OCI-LY7 (cell line): Measurements from ENCODE around the gene EXOC4. TPM values are rescaled to one million over a fixed set of nuclear protein-coding genes. Genes with fewer than 3 reads are reported as not detected.

Experiments
- BruUV-seq: library from RNA; stranded (reverse); fragments of 400-500 nt; replicated peaks from 2 replicates; lab custom pipeline; 2021; lab: Mats Ljungman, UMichigan
- CTCF ChIA-PET: fragments of 300-600 bp; sonication (Branson Sonifier 250); formaldehyde crosslinking; loops from one replicate; lab custom pipeline; 2022; ENCODE audit warnings: antibody characterized with exemption; ENCODE audit not compliant: unreplicated experiment; lab: Charles Lee
- POLR2A ChIA-PET: fragments of 300-600 bp; sonication (Branson Sonifier 250); formaldehyde crosslinking; loops from one replicate; lab custom pipeline; 2022; ENCODE audit warnings: antibody characterized with exemption; lab: Charles Lee
- DNase-seq: peaks from one replicate; pipeline ENCODE4 v3.0.0-alpha.2; 2015; ENCODE audit warnings: low spot score
- H2AFZ ChIP-seq: fragments of 200-600 bp; sonication (generic), shearing (Covaris generic); 2 replicates; pipeline ENCODE4 v1.6.1; 2014; ENCODE audit warnings: mild to moderate bottlenecking, antibody characterized with exemption, low read length, moderate library complexity
- H3K27ac ChIP-seq: fragments of 200-600 bp; sonication (generic); 2 replicates; pipeline ENCODE4 v1.5.1; 2014; ENCODE audit warnings: mixed run types, low read depth, mild to moderate bottlenecking, moderate library complexity, low read length, inconsistent platforms; ENCODE audit not compliant: poor library complexity, severe bottlenecking
- H3K36me3 ChIP-seq: fragments of 200-600 bp; sonication (generic); 2 replicates; pipeline ENCODE4 v1.6.1; 2014; ENCODE audit warnings: mild to moderate bottlenecking, antibody characterized with exemption, low read length, moderate library complexity, mixed read lengths; ENCODE audit not compliant: insufficient read depth
- H3K4me1 ChIP-seq: fragments of 200-600 bp; sonication (generic); 2 replicates; pipeline ENCODE4 v1.5.1; 2014; ENCODE audit warnings: mild to moderate bottlenecking, low read length; ENCODE audit not compliant: insufficient read depth, poor library complexity, severe bottlenecking
- H3K4me2 ChIP-seq: fragments of 200-600 bp; sonication (generic); 2 replicates; pipeline ENCODE4 v1.6.1; 2014; ENCODE audit warnings: mild to moderate bottlenecking, low read length
- H3K4me3 ChIP-seq: fragments of 200-600 bp; sonication (generic); 2 replicates; pipeline ENCODE4 v1.5.1; 2014; ENCODE audit warnings: mild to moderate bottlenecking, low read depth, low read length; ENCODE audit not compliant: poor library complexity, severe bottlenecking
- H3K79me2 ChIP-seq: fragments of 200-600 bp; sonication (generic); 2 replicates; pipeline ENCODE4 v1.6.1; 2016; ENCODE audit warnings: low read depth, mild to moderate bottlenecking, low read length, moderate library complexity, mixed read lengths; ENCODE audit not compliant: insufficient read depth
- H3K9me2 ChIP-seq: fragments of 200-600 bp; sonication (generic); 2 replicates; pipeline ENCODE4 v1.6.1; 2016; ENCODE audit warnings: mild to moderate bottlenecking, low read length, mixed read lengths; ENCODE audit not compliant: insufficient read depth
- H3K9me3 ChIP-seq: fragments of 200-600 bp; sonication (generic); 2 replicates; pipeline ENCODE4 v1.6.1; 2014; ENCODE audit warnings: mild to moderate bottlenecking, mixed run types, low read length, mixed read lengths
- H4K20me1 ChIP-seq: fragments of 200-600 bp; sonication (generic); 2 replicates; pipeline ENCODE4 v1.6.1; 2014; ENCODE audit warnings: mild to moderate bottlenecking, antibody characterized with exemption, low read length, moderate library complexity, mixed read lengths; ENCODE audit not compliant: insufficient read depth
- CTCF ChIP-seq: fragments of 200-600 bp; sonication (generic); conservative IDR thresholded peaks from 2 replicates; pipeline ENCODE4 v1.5.1; 2014; ENCODE audit warnings: mild to moderate bottlenecking, antibody characterized with exemption, low read length, moderate library complexity, mixed read lengths
- EZH2phosphoT487 ChIP-seq: fragments of 200-600 bp; sonication (generic); IDR thresholded peaks from 2 replicates; pipeline ENCODE4 v1.6.1; 2018; ENCODE audit warnings: low read depth, borderline replicate concordance, mild to moderate bottlenecking, mixed run types, antibody characterized with exemption, low read length, moderate library complexity, mixed read lengths
- intact Hi-C: fragments of 100-400 bp; cut with micrococcal nuclease; formaldehyde crosslinking; loops from one replicate; pipeline ENCODE4 v1.10.0; 2022; ENCODE audit not compliant: unreplicated experiment
- total RNA-seq, 2 experiments: library from RNA; depleted of rRNA in 1 of 2; stranded (reverse); fragments of >200 nt in 1 of 2; shearing (Covaris generic) in 1 of 2; gene quantifications; 2 replicates each; pipeline ENCODE4 v1.2.3, GENCODE V29; 2014 to 2022

The EXOC4 gene
- total RNA-seq, 2 experiments from 2014 or later, result 75.1 to 93.2 TPM

- Histone ChIP-seq H3K9me2 (no peaks in the 10 kb centered on the region), H3K36me3 (no peaks in the 10 kb centered on the region), H3K9me3 (0 out of 2 replicates have a peak, but pooled peaks cover 4% of the 10 kb centered on the region), H3K79me2 (no peaks in the 10 kb centered on the region), H2AFZ (no peak overlapping the region), H3K4me3 (no peak overlapping the region), H3K4me1 (no peaks in the 10 kb centered on the region), H3K4me2 (no peak overlapping the region), H3K27ac (no peak overlapping the region), H4K20me1 (no peaks in the 10 kb centered on the region)
- ChIA-PET CTCF (no interaction called here), POLR2A (interaction anchor here (0.8 to 1.1 kb wide), 2 partner anchors 9 to 34 kb away, joined by 3 read pairs; no protein-coding TSS in a partner anchor)
- no peak for DNase-seq
- TF ChIP-seq CTCF (no peak), EZH2phosphoT487 (no peak)
- no TSS peak for BruUV-seq
- intact Hi-C loops, result no loop called here
Measured at GRCh38 chr7:134098072-134098471, 845.2 kb downstream of the EXOC4 start.

GRCh38 chr7:134101716-134102115 lies 848.8 kb downstream of the EXOC4 start:
- ChIA-PET CTCF (no interaction called here), POLR2A (interaction anchor here (1.2 kb wide), 1 partner anchor 14 kb away, joined by 3 read pairs; no protein-coding TSS in a partner anchor)
- BruUV-seq, result no TSS peak
- no peak for TF ChIP-seq CTCF
- TF ChIP-seq EZH2phosphoT487, result no peak
- intact Hi-C loops, result no loop called here
- Histone ChIP-seq H3K79me2 (no peaks in the 10 kb centered on the region), H3K4me3 (no peak overlapping the region), H3K9me2 (no peaks in the 10 kb centered on the region), H3K9me3 (no peaks in the 10 kb centered on the region), H3K27ac (no peak overlapping the region), H3K36me3 (no peaks in the 10 kb centered on the region), H3K4me2 (no peak overlapping the region), H4K20me1 (no peaks in the 10 kb centered on the region), H3K4me1 (no peaks in the 10 kb centered on the region), H2AFZ (no peak overlapping the region)
- no peak for DNase-seq

GRCh38 chr7:134104166-134104565 lies 851.3 kb downstream of the EXOC4 start:
- Histone ChIP-seq H3K9me3 (no peaks in the 10 kb centered on the region), H4K20me1 (no peaks in the 10 kb centered on the region), H3K79me2 (no peaks in the 10 kb centered on the region), H3K36me3 (no peaks in the 10 kb centered on the region), H2AFZ (no peak overlapping the region), H3K4me1 (no peaks in the 10 kb centered on the region), H3K4me2 (no peak overlapping the region), H3K9me2 (no peaks in the 10 kb centered on the region), H3K4me3 (no peak overlapping the region), H3K27ac (no peak overlapping the region)
- intact Hi-C loops, result no loop called here
- no TSS peak for BruUV-seq
- DNase-seq, result no peak
- CTCF ChIA-PET, result no interaction called here
- POLR2A ChIA-PET, result no interaction called here
- no peak for TF ChIP-seq EZH2phosphoT487
